ENCODE results near the gene ASPG. TPM values are rescaled to one million over a fixed set of nuclear protein-coding genes. Genes with fewer than 3 reads are reported as not detected.

The ASPG gene
- total and polyA plus RNA-seq, 2 donors (not counting 1 experiment from before 2014, with no cell fraction given): not detected

DNA sequence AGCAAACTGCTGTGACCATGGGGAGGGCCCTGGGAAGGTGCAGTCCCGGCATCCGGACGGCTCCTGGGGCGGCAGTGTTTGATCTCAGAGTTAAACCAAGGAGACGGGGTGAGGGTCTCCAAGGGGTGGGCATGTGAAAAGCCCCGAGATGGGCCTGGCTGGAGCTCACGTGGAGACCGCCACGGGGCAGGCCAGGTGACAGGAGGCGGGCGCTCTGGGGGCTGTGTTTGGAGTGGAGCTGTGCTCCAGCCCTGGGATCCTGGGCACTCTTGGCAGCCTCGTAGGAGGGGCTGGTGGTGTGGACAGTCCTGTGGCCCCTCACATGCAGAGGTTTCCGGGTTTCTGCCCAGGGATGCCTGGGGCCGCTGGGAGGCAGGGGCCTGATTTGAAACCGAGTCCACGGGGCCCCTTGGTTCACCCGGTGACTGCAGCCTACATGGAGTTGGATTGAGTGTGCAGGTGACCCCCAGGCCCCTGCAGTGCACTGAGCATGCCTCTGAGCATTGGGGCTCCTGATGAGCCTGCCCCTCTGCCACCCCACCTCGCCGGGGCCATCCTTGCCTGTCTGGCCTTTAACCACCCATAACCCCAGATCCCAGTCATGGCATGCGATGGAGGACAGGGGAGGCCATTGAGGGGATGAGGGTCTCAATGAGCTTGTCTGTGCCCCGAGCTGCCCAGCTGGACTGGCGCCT lies 61.3 kb downstream of the ASPG start:
- no peaks in the 10 kb centered on the region for H3K36me3 ChIP-seq (ENCODE audit: control insufficient read depth, insufficient read depth, low read length)
- H3K4me3 ChIP-seq (replicated peaks in 1 of 4; ENCODE audit: control extremely low read depth in 1 of 4, insufficient read depth in 1 of 4, low read depth in 3 of 4, low read length in 4 of 4): no peak overlapping the region
- no peak overlapping the region for H2AFZ ChIP-seq (ENCODE audit: low read length)
- no peaks in the 10 kb centered on the region for H3K79me2 ChIP-seq (ENCODE audit: control insufficient read depth, insufficient read depth, low read length)
- DNase-seq (ENCODE audit: low read depth in 2 of 2): no peak
- TF ChIP-seq CTCF (conservative IDR thresholded peaks at IDR 0.05 in 1 of 2, IDR thresholded peaks at IDR 0.05 in 1 of 2; ENCODE audit: low read depth in 1 of 2, low read length in 2 of 2) (no peak), EZH2 (IDR thresholded peaks at IDR 0.05; ENCODE audit: low read length, missing control alignments) (no peak)
- no peak overlapping the region for H3K27ac ChIP-seq (ENCODE audit: insufficient read depth, low read length)
- H3K9ac ChIP-seq (ENCODE audit: insufficient read depth, low read length): no peak overlapping the region
- no peaks in the 10 kb centered on the region for H3K9me3 ChIP-seq (ENCODE audit: control insufficient read depth, insufficient read depth, low read depth, low read length)
- no peaks in the 10 kb centered on the region for H3K4me1 ChIP-seq (ENCODE audit: control insufficient read depth, extremely low read depth, insufficient read depth, low read length)
- H4K20me1 ChIP-seq (ENCODE audit: control insufficient read depth, extremely low read depth, insufficient read depth, low read length): no peaks in the 10 kb centered on the region
- no peaks in the 10 kb centered on the region for H3K27me3 ChIP-seq (ENCODE audit: control insufficient read depth, insufficient read depth, low read length)
- H3K4me2 ChIP-seq (ENCODE audit: extremely low read depth, insufficient read depth, low read length): no peak overlapping the region

GRCh38 chr14:104147346-104148125 lies 62.0 kb downstream of the ASPG start:
- Histone ChIP-seq H3K36me3 (ENCODE audit: control insufficient read depth, insufficient read depth, low read length) (no peaks in the 10 kb centered on the region), H3K27me3 (ENCODE audit: control insufficient read depth, insufficient read depth, low read length) (no peaks in the 10 kb centered on the region), H3K27ac (ENCODE audit: insufficient read depth, low read length) (no peak overlapping the region), H3K4me3 (replicated peaks in 1 of 4; ENCODE audit: control extremely low read depth in 1 of 4, insufficient read depth in 1 of 4, low read depth in 3 of 4, low read length in 4 of 4) (no peak overlapping the region), H3K9ac (ENCODE audit: insufficient read depth, low read length) (no peak overlapping the region), H3K4me1 (ENCODE audit: control insufficient read depth, extremely low read depth, insufficient read depth, low read length) (no peaks in the 10 kb centered on the region), H3K9me3 (ENCODE audit: control insufficient read depth, insufficient read depth, low read depth, low read length) (no peaks in the 10 kb centered on the region), H4K20me1 (ENCODE audit: control insufficient read depth, extremely low read depth, insufficient read depth, low read length) (no peaks in the 10 kb centered on the region), H3K4me2 (ENCODE audit: extremely low read depth, insufficient read depth, low read length) (no peak overlapping the region), H3K79me2 (ENCODE audit: control insufficient read depth, insufficient read depth, low read length) (no peaks in the 10 kb centered on the region), H2AFZ (ENCODE audit: low read length) (no peak overlapping the region)
- DNase-seq (ENCODE audit: low read depth in 2 of 2): no peak
- TF ChIP-seq EZH2 (IDR thresholded peaks at IDR 0.05; ENCODE audit: low read length, missing control alignments) (no peak), CTCF (conservative IDR thresholded peaks at IDR 0.05 in 1 of 2, IDR thresholded peaks at IDR 0.05 in 1 of 2; ENCODE audit: low read depth in 1 of 2, low read length in 2 of 2) (no peak)

- no peak for DNase-seq (ENCODE audit: low read depth in 2 of 2)
- H3K4me1 ChIP-seq (ENCODE audit: control insufficient read depth, extremely low read depth, insufficient read depth, low read length): no peaks in the 10 kb centered on the region
- H3K27me3 ChIP-seq (ENCODE audit: control insufficient read depth, insufficient read depth, low read length): no peaks in the 10 kb centered on the region
- H3K79me2 ChIP-seq (ENCODE audit: control insufficient read depth, insufficient read depth, low read length): no peaks in the 10 kb centered on the region
- no peak overlapping the region for H2AFZ ChIP-seq (ENCODE audit: low read length)
- no peak overlapping the region for H3K27ac ChIP-seq (ENCODE audit: insufficient read depth, low read length)
- no peaks in the 10 kb centered on the region for H3K36me3 ChIP-seq (ENCODE audit: control insufficient read depth, insufficient read depth, low read length)
- H3K4me2 ChIP-seq (ENCODE audit: extremely low read depth, insufficient read depth, low read length): no peak overlapping the region
- no peaks in the 10 kb centered on the region for H3K9me3 ChIP-seq (ENCODE audit: control insufficient read depth, insufficient read depth, low read depth, low read length)
- H4K20me1 ChIP-seq (ENCODE audit: control insufficient read depth, extremely low read depth, insufficient read depth, low read length): no peaks in the 10 kb centered on the region
- no peak overlapping the region for H3K4me3 ChIP-seq (replicated peaks in 1 of 4; ENCODE audit: control extremely low read depth in 1 of 4, insufficient read depth in 1 of 4, low read depth in 3 of 4, low read length in 4 of 4)
- TF ChIP-seq EZH2 (IDR thresholded peaks at IDR 0.05; ENCODE audit: low read length, missing control alignments) (no peak), CTCF (conservative IDR thresholded peaks at IDR 0.05 in 1 of 2, IDR thresholded peaks at IDR 0.05 in 1 of 2; ENCODE audit: low read depth in 1 of 2, low read length in 2 of 2) (no peak)
- H3K9ac ChIP-seq (ENCODE audit: insufficient read depth, low read length): no peak overlapping the region
Measured at GRCh38 chr14:104148433-104149277, 63.2 kb downstream of the ASPG start.
